Suprapubic skin (tissue), 4 donors: ENCODE measurements around the gene SLC35F1. TPM values are rescaled to one million over a fixed set of nuclear protein-coding genes. Genes with fewer than 3 reads are reported as not detected.

ENCODE experiments used
- DNase-seq, 2 donors: peaks; one replicate each; pipeline ENCODE4 v3.0.0-alpha.2; 2019; ENCODE audit warnings: low spot score in 2 of 2
- H3K27ac ChIP-seq: fragments of 200-600 bp; sonication (generic); one replicate; pipeline ENCODE4 v1.5.1; 2019
- H3K27me3 ChIP-seq: fragments of 200-600 bp; sonication (generic); one replicate; pipeline ENCODE4 v1.5.1; 2019
- H3K36me3 ChIP-seq: fragments of 200-600 bp; sonication (generic); one replicate; pipeline ENCODE4 v1.5.1; 2019
- H3K4me1 ChIP-seq: fragments of 200-600 bp; sonication (generic); one replicate; pipeline ENCODE4 v1.5.1; 2019
- H3K4me3 ChIP-seq: fragments of 200-600 bp; sonication (generic); one replicate; pipeline ENCODE4 v1.5.1; 2019; ENCODE audit warnings: mild to moderate bottlenecking
- H3K9me3 ChIP-seq: fragments of 200-600 bp; sonication (generic); one replicate; pipeline ENCODE4 v1.5.1; 2019
- EP300 ChIP-seq: sonication (generic); formaldehyde crosslinking; IDR thresholded peaks from one replicate; pipeline ENCODE4 v1.6.1; 2017; ENCODE audit warnings: antibody characterized with exemption
- POLR2A ChIP-seq, 2 donors: fragments of 450-650 bp; IDR thresholded peaks; one replicate each; pipeline ENCODE4 v1.6.1; 2017; ENCODE audit warnings: antibody characterized with exemption in 2 of 2, mild to moderate bottlenecking in 2 of 2, moderate library complexity in 2 of 2
- POLR2AphosphoS5 ChIP-seq, 3 donors: sonication (generic); formaldehyde crosslinking; IDR thresholded peaks; one replicate each; pipeline ENCODE4 v1.6.1; 2017; ENCODE audit warnings: antibody characterized with exemption in 3 of 3
- WGBS: methylation state at CpG from one replicate; pipeline ENCODE4 v1.1.5; 2018; 5-methylcytosine and 5-hydroxymethylcytosine counted together
- total RNA-seq, 4 donors: library from RNA; depleted of rRNA; stranded (reverse); fragments of >200 nt; gene quantifications; one replicate each; pipeline ENCODE4 v1.1.0, GENCODE V29; 2016
- TF ChIP-seq, protein P1 (sequence below), 2 donors: fragments of 200-600 bp in 1 of 2; fragments of 450-650 bp in 1 of 2; sonication (generic) in 1 of 2; IDR thresholded peaks; one replicate each; pipeline ENCODE4 v1.5.1; 2016 to 2019; ENCODE audit warnings: antibody characterized with exemption in 2 of 2, mild to moderate bottlenecking in 1 of 2, moderate library complexity in 1 of 2

SLC35F1 gene
- total RNA-seq, 4 donors from 2014 or later = 0.34 to 1.1 (median 0.95) TPM

DNA sequence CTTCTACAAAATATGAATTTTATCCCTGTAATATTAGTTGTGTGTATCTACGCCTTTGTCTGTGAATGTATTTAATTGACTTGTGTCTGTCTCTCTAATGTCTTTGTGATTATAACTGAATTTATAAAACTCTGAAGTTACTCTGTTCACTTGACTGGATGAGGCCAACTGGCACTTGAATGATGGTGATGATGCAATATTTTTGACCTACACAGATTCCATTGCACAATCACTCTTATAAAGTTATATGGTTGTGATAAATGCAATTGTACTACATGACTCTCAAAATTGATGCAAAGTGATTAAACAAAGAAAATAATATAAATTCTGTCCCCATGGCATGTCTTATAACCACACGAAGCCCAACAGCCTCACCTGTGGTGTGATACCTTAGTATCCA, 353.8 kb downstream of the SLC35F1 start:
- no peak for TF ChIP-seq POLR2AphosphoS5 (IDR thresholded peaks at IDR 0.05)
- no peak for TF ChIP-seq POLR2A (IDR thresholded peaks at IDR 0.05)
- no peak for TF ChIP-seq EP300
- TF ChIP-seq, protein P1, sequence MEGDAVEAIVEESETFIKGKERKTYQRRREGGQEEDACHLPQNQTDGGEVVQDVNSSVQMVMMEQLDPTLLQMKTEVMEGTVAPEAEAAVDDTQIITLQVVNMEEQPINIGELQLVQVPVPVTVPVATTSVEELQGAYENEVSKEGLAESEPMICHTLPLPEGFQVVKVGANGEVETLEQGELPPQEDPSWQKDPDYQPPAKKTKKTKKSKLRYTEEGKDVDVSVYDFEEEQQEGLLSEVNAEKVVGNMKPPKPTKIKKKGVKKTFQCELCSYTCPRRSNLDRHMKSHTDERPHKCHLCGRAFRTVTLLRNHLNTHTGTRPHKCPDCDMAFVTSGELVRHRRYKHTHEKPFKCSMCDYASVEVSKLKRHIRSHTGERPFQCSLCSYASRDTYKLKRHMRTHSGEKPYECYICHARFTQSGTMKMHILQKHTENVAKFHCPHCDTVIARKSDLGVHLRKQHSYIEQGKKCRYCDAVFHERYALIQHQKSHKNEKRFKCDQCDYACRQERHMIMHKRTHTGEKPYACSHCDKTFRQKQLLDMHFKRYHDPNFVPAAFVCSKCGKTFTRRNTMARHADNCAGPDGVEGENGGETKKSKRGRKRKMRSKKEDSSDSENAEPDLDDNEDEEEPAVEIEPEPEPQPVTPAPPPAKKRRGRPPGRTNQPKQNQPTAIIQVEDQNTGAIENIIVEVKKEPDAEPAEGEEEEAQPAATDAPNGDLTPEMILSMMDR (IDR thresholded peaks at IDR 0.05) = no peak
- H3K27me3 ChIP-seq = no peaks in the 10 kb centered on the region
- no peak for DNase-seq
- H3K27ac ChIP-seq = no peak overlapping the region
- no peaks in the 10 kb centered on the region for H3K36me3 ChIP-seq
- WGBS = 94% methylated on average over 2 of the region's 2 CpGs
- H3K4me1 ChIP-seq = no peaks in the 10 kb centered on the region
- H3K4me3 ChIP-seq = no peak overlapping the region
- H3K9me3 ChIP-seq = no peaks in the 10 kb centered on the region

- no peak for DNase-seq
- 29% methylated on average over 2 of the region's 2 CpGs for WGBS
- no peak overlapping the region for H3K27ac ChIP-seq
- H3K4me3 ChIP-seq = no peak overlapping the region
- no peaks in the 10 kb centered on the region for H3K36me3 ChIP-seq
- no peaks in the 10 kb centered on the region for H3K4me1 ChIP-seq
- H3K9me3 ChIP-seq = no peaks in the 10 kb centered on the region
- no peaks in the 10 kb centered on the region for H3K27me3 ChIP-seq
- TF ChIP-seq POLR2A (IDR thresholded peaks at IDR 0.05) (no peak), POLR2AphosphoS5 (IDR thresholded peaks at IDR 0.05) (no peak), EP300 (no peak)
- TF ChIP-seq, protein P1 (IDR thresholded peaks at IDR 0.05) = no peak
Observed at GRCh38 chr6:118263921-118264486, 356.9 kb downstream of the SLC35F1 start.

- TF ChIP-seq POLR2A (IDR thresholded peaks at IDR 0.05) = no peak
- no peak for TF ChIP-seq EP300
- TF ChIP-seq, protein P1 (IDR thresholded peaks at IDR 0.05) = no peak
- TF ChIP-seq POLR2AphosphoS5 (IDR thresholded peaks at IDR 0.05) = no peak
- 82% methylated on average over 4 of the region's 4 CpGs for WGBS
- no peaks in the 10 kb centered on the region for H3K9me3 ChIP-seq
Observed at GRCh38 chr6:118269659-118270058, 362.6 kb downstream of the SLC35F1 start.

DNA sequence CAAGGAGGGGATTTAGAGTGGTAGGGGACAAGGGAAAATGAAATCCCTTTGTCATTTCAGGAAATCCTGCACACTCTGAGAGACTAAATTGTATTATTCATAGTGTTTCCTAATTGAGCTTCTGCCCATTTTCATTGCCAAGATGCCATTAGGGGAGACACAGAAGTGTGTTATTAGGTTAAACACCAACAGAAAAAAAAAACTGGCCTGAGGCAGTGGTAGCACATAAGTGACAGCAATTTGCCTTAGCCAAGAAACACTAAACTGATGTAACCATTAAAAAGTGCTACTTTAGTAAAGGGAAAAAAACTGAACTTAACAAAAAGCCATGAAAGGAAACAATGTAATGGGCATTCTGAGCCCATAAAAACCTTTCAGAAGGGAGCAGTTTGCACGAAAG, 370.6 kb downstream of the SLC35F1 start:
- H3K36me3 ChIP-seq = no peaks in the 10 kb centered on the region
- WGBS = 25% methylated on average over 1 of the region's 1 CpG
- no peaks in the 10 kb centered on the region for H3K9me3 ChIP-seq
- H3K27me3 ChIP-seq = no peaks in the 10 kb centered on the region
- H3K4me3 ChIP-seq = no peak overlapping the region
- TF ChIP-seq POLR2AphosphoS5 (IDR thresholded peaks at IDR 0.05) (no peak), EP300 (no peak)
- no peak overlapping the region for H3K27ac ChIP-seq
- H3K4me1 ChIP-seq = no peaks in the 10 kb centered on the region
- no peak for DNase-seq

More at GRCh38 chr6:118269659-118270058, 362.6 kb downstream of the SLC35F1 start:
- Histone ChIP-seq H3K27ac (no peak overlapping the region), H3K36me3 (no peaks in the 10 kb centered on the region), H3K4me3 (no peak overlapping the region), H3K27me3 (no peaks in the 10 kb centered on the region), H3K4me1 (no peaks in the 10 kb centered on the region)
- DNase-seq = no peak

DNA sequence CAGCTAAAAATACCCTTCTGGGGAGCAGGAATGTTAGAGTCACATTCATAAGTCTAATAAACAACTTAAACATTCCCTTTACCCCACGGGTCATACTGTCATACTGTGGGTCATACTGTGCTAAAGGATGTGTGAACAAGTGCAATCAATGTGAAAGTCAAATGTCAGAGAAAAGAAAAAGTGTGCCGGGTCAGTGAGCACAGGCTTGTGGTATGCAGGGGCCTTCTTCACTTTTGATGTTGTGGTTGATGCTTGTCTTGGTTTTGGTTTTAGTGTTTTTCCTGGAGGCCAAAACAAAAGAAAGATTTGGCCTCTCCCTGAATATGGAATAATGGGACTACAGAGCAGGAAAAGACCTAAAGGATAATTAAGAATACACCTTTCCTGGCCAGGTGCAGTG, 373.1 kb downstream of the SLC35F1 start:
- no peak overlapping the region for H3K27ac ChIP-seq
- H3K36me3 ChIP-seq = no peaks in the 10 kb centered on the region
- no peaks in the 10 kb centered on the region for H3K9me3 ChIP-seq
- H3K4me3 ChIP-seq = no peak overlapping the region
- TF ChIP-seq POLR2AphosphoS5 (IDR thresholded peaks at IDR 0.05) (no peak), POLR2A (IDR thresholded peaks at IDR 0.05) (no peak), EP300 (no peak)
- TF ChIP-seq, protein P1 (IDR thresholded peaks at IDR 0.05) = no peak
- 52% methylated on average over 2 of the region's 2 CpGs for WGBS
- H3K4me1 ChIP-seq = no peaks in the 10 kb centered on the region
- no peaks in the 10 kb centered on the region for H3K27me3 ChIP-seq
- DNase-seq = no peak

DNA sequence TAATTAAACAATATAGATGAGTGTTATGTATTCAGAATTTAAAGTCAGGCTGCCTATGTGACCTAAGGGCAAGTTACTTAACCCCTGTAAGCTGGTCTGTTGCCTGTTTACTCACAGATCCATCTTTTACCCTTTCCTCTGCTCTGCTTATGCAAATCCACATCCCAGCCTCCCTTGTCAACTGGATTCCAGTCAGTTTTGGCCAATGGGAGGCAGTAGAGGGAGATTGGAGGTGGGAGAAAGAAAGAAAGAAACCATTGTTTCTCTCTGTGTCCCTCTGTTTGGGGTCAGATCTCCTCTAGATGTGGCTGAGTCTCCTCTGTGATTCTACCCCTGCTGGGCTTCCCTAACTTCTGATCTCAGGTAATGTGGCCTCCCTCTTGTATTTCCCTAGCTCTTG, 374.2 kb downstream of the SLC35F1 start:
- TF ChIP-seq, protein P1 (IDR thresholded peaks at IDR 0.05) = no peak
- TF ChIP-seq POLR2A (IDR thresholded peaks at IDR 0.05) (no peak), EP300 (no peak), POLR2AphosphoS5 (IDR thresholded peaks at IDR 0.05) (no peak)
- Histone ChIP-seq H3K27ac (no peak overlapping the region), H3K4me1 (no peaks in the 10 kb centered on the region), H3K9me3 (no peaks in the 10 kb centered on the region), H3K4me3 (no peak overlapping the region), H3K36me3 (no peaks in the 10 kb centered on the region), H3K27me3 (no peaks in the 10 kb centered on the region)
- no peak for DNase-seq
